NAMALWA (cell line): ENCODE measurements around the gene KRTAP5-3.

ENCODE experiments used
- DNase-seq: peaks from one replicate; pipeline ENCODE4 v3.0.0-alpha.2; 2015; ENCODE audit warnings: low spot score

KRTAP5-3 gene

GRCh38 chr11:1642288-1643145 is 34.3 kb upstream of the KRTAP5-3 start:
- no peak for DNase-seq

DNA sequence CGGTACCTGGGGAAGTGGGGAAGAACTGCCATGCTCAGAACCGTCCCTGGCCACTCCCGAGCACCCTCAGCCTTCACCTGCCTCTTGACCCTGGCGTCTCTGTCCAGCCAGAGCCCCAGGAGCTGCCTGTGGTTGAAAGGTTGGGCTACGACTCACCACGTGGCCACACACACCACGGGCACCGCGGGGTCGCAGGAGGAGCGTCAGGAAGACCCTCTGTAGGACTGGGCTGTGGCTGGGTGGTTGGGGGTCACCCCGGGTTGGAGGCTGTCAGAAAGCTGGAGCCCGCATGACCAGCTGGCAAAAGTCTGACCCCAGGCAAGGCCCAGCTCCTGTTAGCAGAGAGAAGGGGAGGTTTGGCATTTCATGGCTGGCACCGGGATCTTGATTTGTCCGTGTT is 32.8 kb upstream of the KRTAP5-3 start:
- no peak for DNase-seq

DNA sequence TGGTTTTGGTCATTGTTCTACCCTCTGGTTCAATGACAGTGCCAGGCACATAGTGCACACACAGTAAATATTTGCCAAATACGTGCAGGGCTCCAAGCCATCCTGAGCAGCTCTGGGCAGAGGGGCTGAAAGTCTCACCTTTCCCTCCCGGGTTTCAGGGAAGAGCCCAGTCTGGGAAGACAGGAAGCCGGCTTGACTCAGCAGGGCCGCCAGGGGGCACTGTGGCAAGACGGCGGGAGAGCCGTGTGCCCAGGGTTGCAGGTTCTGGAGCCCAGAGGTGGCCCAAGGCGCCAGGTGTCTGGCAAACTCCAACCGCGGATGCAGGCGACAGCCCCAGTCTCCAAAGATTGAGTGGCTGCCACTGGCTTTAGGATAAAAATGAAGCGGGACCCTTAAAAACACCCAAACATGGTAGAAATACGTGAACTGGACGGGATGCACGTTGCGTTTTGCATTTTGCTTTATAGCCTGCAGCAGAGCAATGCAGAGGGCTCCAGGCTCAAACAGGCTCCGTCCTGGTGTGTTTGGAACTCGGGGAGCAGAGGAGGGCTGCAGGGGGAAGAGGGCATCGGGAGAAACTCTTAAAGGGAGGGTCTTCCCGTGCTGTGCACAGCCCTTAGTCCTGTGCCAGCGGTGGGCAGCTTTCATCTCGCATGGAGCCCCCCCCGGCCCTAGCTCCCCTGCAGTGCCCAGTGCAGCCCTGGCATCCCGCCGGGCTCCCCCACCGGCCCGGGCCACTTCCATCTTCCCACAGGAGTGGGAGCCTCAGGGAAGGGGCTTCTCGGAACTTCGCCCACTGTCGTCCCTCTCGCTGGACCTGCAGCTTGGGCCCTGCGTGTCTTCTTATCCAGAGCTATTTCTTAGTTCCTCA is 32.0 kb upstream of the KRTAP5-3 start:
- DNase-seq = peak; percentile 35

GRCh38 chr11:1639666-1640065 is 31.4 kb upstream of the KRTAP5-3 start:
- no peak for DNase-seq

GRCh38 chr11:1639102-1639620 is 30.9 kb upstream of the KRTAP5-3 start:
- no peak for DNase-seq

- DNase-seq = no peak
Measured at GRCh38 chr11:1638344-1638743, 30.1 kb upstream of the KRTAP5-3 start.

GRCh38 chr11:1637628-1638027 is 29.4 kb upstream of the KRTAP5-3 start:
- DNase-seq = no peak

- DNase-seq = no peak
Measured at GRCh38 chr11:1636291-1636950, 28.2 kb upstream of the KRTAP5-3 start.

- DNase-seq = no peak
Measured at GRCh38 chr11:1633864-1634263, 25.6 kb upstream of the KRTAP5-3 start.

DNA sequence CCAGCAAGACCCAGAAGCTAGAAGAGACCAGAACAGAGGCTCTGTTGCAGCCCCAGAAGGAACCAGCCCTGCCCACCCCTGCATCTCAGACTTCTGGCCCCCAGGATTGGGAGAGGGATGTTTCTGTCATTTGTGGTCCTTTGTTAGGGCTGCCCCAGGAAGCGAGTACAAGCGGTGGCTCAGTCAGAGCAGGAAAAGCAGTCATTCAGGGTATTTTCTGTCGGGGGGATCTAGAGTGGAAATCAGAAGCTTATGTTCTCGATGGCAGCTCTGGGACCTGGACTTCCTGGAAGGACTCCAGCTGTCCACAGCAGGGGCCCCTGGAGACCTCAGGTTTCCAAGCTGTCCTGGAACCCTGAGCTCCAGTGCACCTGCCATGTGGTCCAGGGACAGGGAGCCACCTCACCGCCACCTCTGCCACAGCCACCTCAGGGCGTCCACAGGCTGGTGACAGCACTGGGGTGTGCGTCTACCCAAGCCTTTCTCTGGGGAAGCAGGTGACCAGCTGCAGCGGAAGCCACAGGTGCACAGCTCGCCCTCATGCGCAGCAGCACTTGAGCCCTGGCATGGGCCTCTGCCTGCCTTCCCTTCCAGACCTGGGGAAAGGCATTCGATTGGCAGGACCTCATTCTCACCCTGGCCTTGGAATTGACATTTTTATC is 23.9 kb upstream of the KRTAP5-3 start:
- no peak for DNase-seq

DNA sequence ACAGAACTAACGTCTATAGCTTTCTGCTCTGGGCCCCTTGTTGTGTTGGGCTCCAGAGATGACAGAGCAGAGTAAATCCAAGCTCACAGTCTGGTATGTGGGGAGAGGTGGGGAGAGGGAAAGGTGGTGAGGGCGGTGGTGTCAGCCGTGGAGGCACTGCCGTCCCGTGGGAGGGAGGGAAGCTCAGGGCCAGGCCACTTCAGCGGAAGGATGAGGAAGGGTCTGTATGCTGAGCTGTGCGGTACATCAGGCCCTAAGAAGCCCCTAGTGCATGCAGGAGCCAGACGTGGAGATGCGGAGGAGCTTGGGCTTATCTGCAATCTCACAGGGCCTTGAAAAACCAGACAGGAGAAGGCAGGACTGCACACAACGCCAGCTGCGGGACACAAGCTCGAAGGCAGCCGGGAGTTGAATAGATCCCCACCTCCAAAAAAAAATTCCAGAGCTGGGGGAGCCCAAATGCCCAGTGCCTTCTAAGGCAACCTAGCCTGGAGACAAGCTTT is 22.9 kb upstream of the KRTAP5-3 start:
- DNase-seq = no peak

DNA sequence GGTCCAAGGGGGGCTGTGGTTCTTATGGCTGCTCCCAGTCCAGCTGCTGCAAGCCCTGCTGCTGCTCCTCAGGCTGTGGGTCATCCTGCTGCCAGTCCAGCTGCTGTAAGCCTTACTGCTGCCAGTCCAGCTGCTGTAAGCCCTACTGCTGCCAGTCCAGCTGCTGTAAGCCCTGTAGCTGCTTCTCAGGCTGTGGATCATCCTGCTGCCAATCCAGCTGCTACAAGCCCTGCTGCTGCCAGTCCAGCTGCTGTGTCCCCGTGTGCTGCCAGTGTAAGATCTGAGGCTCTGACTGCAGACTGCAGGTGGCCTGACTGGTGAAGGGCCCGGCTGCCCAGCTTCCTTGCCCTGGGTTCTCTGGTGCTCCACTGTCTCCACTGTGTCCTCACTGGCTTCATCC is 22.0 kb upstream of the KRTAP5-3 start:
- DNase-seq = no peak

DNA sequence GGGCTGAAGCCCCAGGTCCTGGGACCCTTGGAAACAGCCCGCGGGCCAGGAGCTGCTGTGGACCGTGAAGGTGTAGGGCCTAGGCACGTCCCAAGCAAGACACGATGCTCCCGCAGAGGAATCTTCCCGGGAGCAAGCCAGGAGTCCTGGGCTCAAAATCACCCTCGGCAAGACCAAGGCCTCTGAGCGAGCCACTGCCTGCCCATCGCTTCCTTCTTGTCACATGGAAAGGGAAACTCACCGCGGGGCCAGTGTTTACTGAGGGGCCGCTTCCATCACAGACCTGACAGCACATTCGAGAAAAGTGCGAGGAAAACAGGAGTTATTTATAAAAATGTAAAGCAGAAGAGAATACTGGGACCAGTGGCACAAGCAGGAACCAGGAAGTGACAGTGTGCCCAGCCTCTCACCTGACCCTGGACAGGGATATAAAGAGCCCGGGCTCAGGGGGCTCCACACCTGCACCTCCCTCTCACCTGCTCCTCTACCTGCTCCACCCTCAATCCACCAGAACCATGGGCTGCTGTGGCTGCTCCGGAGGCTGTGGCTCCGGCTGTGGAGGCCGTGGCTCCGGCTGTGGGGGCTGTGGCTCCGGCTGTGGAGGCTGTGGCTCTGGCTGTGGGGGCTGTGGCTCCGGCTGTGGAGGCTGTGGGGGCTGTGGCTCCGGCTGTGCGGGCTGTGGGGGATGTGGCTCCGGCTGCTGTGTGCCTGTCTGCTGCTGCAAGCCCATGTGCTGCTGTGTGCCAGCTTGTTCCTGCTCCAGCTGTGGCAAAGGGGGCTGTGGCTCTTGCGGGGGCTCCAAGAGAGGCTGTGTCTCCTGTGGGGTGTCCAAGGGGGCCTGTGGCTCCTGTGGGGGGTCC is 21.3 kb upstream of the KRTAP5-3 start, which contains the start of gene KRTAP5-5:
KRTAP5-5 (plus strand) TSS at position 450 of the 860 bp plus-strand sequence; CDS start at position 516, 66 bp downstream.
- no peak for DNase-seq

DNA sequence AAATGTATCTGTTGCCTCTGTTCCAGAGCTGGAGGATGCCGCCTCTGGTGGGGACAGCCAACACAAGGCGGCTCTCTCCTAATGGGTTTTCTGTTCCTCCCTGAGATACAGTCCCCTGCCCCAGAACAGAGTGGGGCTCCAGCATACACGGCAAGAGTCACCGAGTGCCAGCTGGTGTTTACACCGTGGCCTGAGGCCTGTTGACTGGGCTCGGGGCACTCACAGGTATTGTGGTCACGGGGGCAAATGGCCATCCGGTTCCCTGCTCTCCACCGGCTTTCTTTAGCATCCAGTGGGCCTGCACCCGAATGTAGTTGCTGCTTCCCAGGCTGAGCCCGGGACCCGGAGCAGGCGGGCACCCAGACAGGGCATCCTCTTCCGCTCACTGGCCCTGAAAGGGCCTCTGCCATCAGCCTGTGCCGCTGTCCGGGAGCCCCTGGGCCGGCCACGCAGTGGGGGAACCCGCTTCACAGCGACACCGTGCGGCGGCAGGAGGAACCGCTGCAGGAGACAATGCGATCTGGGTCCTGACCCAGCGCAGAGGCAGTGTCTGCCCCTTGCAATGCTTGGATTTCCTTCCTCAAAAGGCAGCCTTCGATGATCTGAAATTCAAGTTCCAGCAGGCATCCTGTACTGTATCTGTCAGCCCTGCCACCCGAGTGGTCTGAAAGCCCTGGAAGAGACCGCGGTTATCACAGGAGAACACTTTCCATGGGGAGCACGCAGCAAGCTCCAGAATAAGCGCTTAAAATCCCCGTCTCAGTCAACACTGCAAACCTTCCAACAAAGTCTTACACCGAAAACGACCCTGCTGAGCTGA is 20.5 kb upstream of the KRTAP5-3 start:
- DNase-seq = peak; percentile 40

DNA sequence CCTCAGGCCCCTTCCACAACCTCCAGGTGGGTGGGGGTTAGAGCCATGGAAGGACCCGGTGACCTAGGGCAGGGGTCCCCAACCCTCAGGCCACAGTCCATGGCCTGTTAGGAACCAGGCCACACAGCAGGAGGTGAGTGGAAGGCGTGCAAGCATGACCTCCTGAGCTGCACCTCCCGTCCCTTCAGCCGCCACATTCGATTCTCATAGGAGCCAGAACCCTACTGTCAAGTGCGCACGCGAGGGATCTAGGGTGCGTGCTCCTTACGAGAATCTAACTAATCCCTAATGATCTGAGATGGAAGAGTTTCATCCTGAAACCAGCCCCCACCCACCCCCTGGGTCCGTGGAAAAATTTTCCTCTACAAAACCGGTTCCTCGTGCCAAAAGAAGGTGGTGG is 17.3 kb upstream of the KRTAP5-3 start:
- no peak for DNase-seq

GRCh38 chr11:1624621-1625020 is 16.4 kb upstream of the KRTAP5-3 start:
- DNase-seq = no peak

DNA sequence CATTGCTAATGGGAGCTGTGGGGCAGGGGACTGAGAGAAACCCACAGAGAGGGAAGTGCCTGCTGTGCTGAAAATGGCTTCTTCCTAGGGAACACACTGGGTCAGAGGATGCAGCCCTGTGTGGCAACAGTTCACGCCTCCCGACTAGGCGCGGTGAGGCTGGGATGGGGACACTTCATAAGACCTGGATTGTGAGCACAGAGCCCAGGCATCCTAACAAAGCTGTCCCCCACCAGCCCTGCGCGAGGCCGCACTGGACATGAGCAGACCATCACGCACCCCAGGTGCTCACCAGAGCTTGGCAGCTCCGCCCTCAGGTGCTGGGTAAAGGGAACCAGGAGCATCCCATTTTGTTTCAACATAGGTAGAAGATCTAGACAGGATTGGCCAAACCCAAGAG is 15.5 kb upstream of the KRTAP5-3 start:
- no peak for DNase-seq

- DNase-seq = no peak
Measured at GRCh38 chr11:1622086-1622485, 13.8 kb upstream of the KRTAP5-3 start, which contains the start of gene KRTAP5-4. Gene KRTAP5-4 (minus strand): TSS chr11:1622138. CDS start chr11:1622093, 45 bp downstream.

DNA sequence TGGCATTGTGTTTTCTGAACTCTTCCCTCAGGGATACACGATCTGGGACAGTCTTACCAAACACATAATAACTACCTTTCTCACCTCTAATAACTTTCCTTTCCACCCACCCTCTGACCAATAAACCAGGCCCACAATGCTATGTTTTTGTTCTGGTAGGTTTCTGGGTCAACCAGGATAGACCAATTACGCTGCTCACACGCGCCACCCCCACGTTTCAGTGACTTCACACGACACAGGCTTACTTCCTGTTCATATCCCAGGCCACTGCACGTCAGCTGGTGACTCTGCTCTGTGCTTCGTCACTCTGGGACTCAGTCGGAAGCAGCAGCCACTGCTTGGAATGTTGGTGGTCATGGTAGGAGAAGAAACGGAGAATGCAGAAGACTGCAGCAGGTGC is 11.2 kb upstream of the KRTAP5-3 start:
- DNase-seq = no peak
